ENCODE results near the gene EXOSC6.

DNA sequence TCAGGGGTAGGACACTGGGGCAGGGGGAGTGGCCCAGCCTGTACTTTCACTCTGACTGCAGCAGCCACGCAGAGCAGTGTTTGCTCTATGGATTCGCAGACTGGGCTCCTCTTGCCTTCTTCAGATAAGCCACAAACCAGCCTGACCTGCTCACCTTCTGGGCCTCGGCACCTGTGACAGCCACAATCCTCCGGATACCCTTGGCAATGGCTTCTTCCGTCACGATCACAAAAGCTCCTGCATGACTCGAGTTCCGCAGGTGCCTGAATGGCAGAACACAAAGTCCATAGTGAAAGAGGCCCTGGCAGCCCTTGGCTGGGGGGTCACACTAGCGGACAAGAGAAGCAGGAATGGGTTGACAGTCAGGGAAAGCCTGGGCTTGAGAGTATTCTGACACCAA is 3.8 kb upstream of the EXOSC6 start:
- TF ChIP-seq, protein P1, sequence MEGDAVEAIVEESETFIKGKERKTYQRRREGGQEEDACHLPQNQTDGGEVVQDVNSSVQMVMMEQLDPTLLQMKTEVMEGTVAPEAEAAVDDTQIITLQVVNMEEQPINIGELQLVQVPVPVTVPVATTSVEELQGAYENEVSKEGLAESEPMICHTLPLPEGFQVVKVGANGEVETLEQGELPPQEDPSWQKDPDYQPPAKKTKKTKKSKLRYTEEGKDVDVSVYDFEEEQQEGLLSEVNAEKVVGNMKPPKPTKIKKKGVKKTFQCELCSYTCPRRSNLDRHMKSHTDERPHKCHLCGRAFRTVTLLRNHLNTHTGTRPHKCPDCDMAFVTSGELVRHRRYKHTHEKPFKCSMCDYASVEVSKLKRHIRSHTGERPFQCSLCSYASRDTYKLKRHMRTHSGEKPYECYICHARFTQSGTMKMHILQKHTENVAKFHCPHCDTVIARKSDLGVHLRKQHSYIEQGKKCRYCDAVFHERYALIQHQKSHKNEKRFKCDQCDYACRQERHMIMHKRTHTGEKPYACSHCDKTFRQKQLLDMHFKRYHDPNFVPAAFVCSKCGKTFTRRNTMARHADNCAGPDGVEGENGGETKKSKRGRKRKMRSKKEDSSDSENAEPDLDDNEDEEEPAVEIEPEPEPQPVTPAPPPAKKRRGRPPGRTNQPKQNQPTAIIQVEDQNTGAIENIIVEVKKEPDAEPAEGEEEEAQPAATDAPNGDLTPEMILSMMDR (conservative IDR thresholded peaks at IDR 0.05; ENCODE audit: low read depth in 2 of 2): no peak
- TF ChIP-seq ZNF331 (CRISPR knock-in tag; IDR thresholded peaks at IDR 0.05; ENCODE audit: low read depth) (no peak), CREB1 (CRISPR knock-in tag; IDR thresholded peaks at IDR 0.05; ENCODE audit: low read depth) (no peak), EZH2phosphoT487 (IDR thresholded peaks at IDR 0.05; ENCODE audit: unreplicated experiment) (no peak), NANOG (IDR thresholded peaks at IDR 0.05; ENCODE audit: borderline replicate concordance) (no peak), POLR2AphosphoS5 (IDR thresholded peaks at IDR 0.05; ENCODE audit: low read depth) (no peak)
